SK-N-SH (cell line): ENCODE results near the gene KCNAB1. TPM values are rescaled to one million over a fixed set of nuclear protein-coding genes. Genes with fewer than 3 reads are reported as not detected.

ENCODE experiments used
- CTCF ChIA-PET: fragments of 300-600, 350-600 bp; formaldehyde crosslinking; extraction: SDS; loops from one replicate; lab custom pipeline; 2021; lab: Yijun Ruan, JAX
- POLR2A ChIA-PET: fragments of 350-600 bp; sonication (Branson Sonifier 250); formaldehyde crosslinking; extraction: SDS; loops from one replicate; lab custom pipeline; 2020; ENCODE audit warnings: antibody characterized with exemption, inconsistent platforms; lab: Yijun Ruan, JAX
- DNase-seq: peaks from one replicate; pipeline ENCODE4 v3.0.0; 2012
- H2AFZ ChIP-seq: fragments of 200-600 bp; sonication (generic); 2 replicates; pipeline ENCODE4 v1.8.1; 2016; ENCODE audit warnings: antibody characterized with exemption, mild to moderate bottlenecking, low read depth
- H3F3A ChIP-seq: fragments of 200-600 bp; sonication (generic); replicated peaks from 2 replicates; pipeline ENCODE3; 2016; ENCODE audit warnings: antibody characterized with exemption, mild to moderate bottlenecking; ENCODE audit not compliant: insufficient read depth
- H3K27ac ChIP-seq, 2 experiments: fragments of 200-500 bp in 1 of 2; fragments of 200-600 bp in 1 of 2; sonication (Bioruptor generic) in 1 of 2; sonication (generic), shearing (Covaris generic) in 1 of 2; 2 replicates each; pipeline versions ENCODE4 v1.5.1 to v1.6.1; 2014 to 2016; ENCODE audit warnings: low read depth in 2 of 2, inconsistent platforms in 1 of 2, low read length in 1 of 2, mild to moderate bottlenecking in 1 of 2, mixed read lengths in 1 of 2
- H3K27me3 ChIP-seq: fragments of 200-600 bp; sonication (generic), shearing (Covaris generic); 2 replicates; pipeline ENCODE4 v1.6.1; 2016; ENCODE audit warnings: mixed run types; ENCODE audit not compliant: insufficient read depth
- H3K36me3 ChIP-seq, 2 experiments: fragments of 200-500 bp in 1 of 2; fragments of 200-600 bp in 1 of 2; sonication (Bioruptor generic) in 1 of 2; sonication (generic) in 1 of 2; replicated peaks in 1 of 2; 2 replicates each; pipeline versions ENCODE3 to v1.5.1; 2014 to 2016; ENCODE audit warnings: low read length in 1 of 2, mild to moderate bottlenecking in 1 of 2; ENCODE audit not compliant: insufficient read depth in 2 of 2, control insufficient read depth in 1 of 2
- H3K4me1 ChIP-seq, 2 experiments: fragments of 200-500 bp in 1 of 2; fragments of 200-600 bp in 1 of 2; sonication (Bioruptor generic) in 1 of 2; sonication (generic), shearing (Covaris generic) in 1 of 2; 2 replicates each; pipeline versions ENCODE4 v1.5.1 to v1.6.1; 2014 to 2016; ENCODE audit warnings: low read depth in 1 of 2, low read length in 1 of 2, mixed run types in 1 of 2; ENCODE audit not compliant: insufficient read depth in 2 of 2, control insufficient read depth in 1 of 2
- H3K4me2 ChIP-seq: fragments of 200-600 bp; sonication (generic), shearing (Covaris generic); 2 replicates; pipeline ENCODE4 v1.6.1; 2017; ENCODE audit warnings: mixed run types
- H3K4me3 ChIP-seq, 2 experiments: fragments of 200-500 bp in 1 of 2; fragments of 200-600 bp in 1 of 2; sonication (Bioruptor generic) in 1 of 2; sonication (generic), shearing (Covaris generic) in 1 of 2; 2 replicates each; pipeline versions ENCODE4 v1.5.1 to v1.8.1; 2014 to 2016; ENCODE audit warnings: low read depth in 2 of 2, inconsistent platforms in 1 of 2, low read length in 1 of 2, mild to moderate bottlenecking in 1 of 2, mixed read lengths in 1 of 2, moderate library complexity in 1 of 2
- H3K79me2 ChIP-seq: fragments of 200-600 bp; sonication (generic); 2 replicates; pipeline ENCODE4 v1.8.1; 2017; ENCODE audit warnings: mild to moderate bottlenecking; ENCODE audit not compliant: insufficient read depth
- H3K9ac ChIP-seq: fragments of 200-600 bp; sonication (generic); 2 replicates; pipeline ENCODE4 v1.6.1; 2017; ENCODE audit warnings: mixed run types
- H3K9me2 ChIP-seq: fragments of 200-600 bp; sonication (generic); 2 replicates; pipeline ENCODE4 v1.6.1; 2017; ENCODE audit warnings: mixed run types
- H3K9me3 ChIP-seq: fragments of 200-600 bp; sonication (generic); 2 replicates; pipeline ENCODE4 v1.6.1; 2017; ENCODE audit warnings: mixed run types, mild to moderate bottlenecking, moderate library complexity
- H4K20me1 ChIP-seq: fragments of 200-600 bp; sonication (generic); 2 replicates; pipeline ENCODE4 v1.6.1; 2017; ENCODE audit warnings: mild to moderate bottlenecking, mixed run types; ENCODE audit not compliant: insufficient read depth
- CHD2 ChIP-seq: fragments of 150-350 bp; IDR thresholded peaks from 2 replicates; pipeline ENCODE4 v1.6.1; 2018; ENCODE audit warnings: low read length; ENCODE audit not compliant: partially characterized antibody
- CTCF ChIP-seq: fragments of 200-600 bp; sonication (generic); IDR thresholded peaks from 2 replicates; pipeline ENCODE4 v1.6.1; 2017; ENCODE audit warnings: antibody characterized with exemption, mild to moderate bottlenecking, moderate library complexity
- ELF1 ChIP-seq: IDR thresholded peaks from 2 replicates; pipeline ENCODE4 v1.4.0; 2012
- EP300 ChIP-seq, 2 experiments: IDR thresholded peaks; 2 replicates each; pipeline versions ENCODE4 v1.4.0 to v1.6.1; 2012; ENCODE audit warnings: borderline replicate concordance in 1 of 2, low read depth in 1 of 2, low read length in 1 of 2
- FOXM1 ChIP-seq: IDR thresholded peaks from 2 replicates; pipeline ENCODE4 v1.4.0; 2012; ENCODE audit warnings: low read depth, mild to moderate bottlenecking
- MAX ChIP-seq: IDR thresholded peaks from 2 replicates; pipeline ENCODE4 v1.4.0; 2012; ENCODE audit warnings: low read depth
- MXI1 ChIP-seq: IDR thresholded peaks from 2 replicates; pipeline ENCODE4 v1.6.1; 2012; ENCODE audit warnings: mild to moderate bottlenecking, low read depth, low read length, improper control_type of control experiment
- NFIC ChIP-seq: IDR thresholded peaks from 2 replicates; pipeline ENCODE4 v1.4.0; 2012; ENCODE audit warnings: borderline replicate concordance
- NRF1 ChIP-seq: IDR thresholded peaks from 2 replicates; pipeline ENCODE4 v1.6.1; 2012; ENCODE audit warnings: low read depth, mild to moderate bottlenecking, low read length
- REST ChIP-seq: IDR thresholded peaks from 2 replicates; pipeline ENCODE4 v1.6.1; 2012; ENCODE audit warnings: mild to moderate bottlenecking, low read depth, low read length, moderate library complexity
- RXRA ChIP-seq: IDR thresholded peaks from 2 replicates; pipeline ENCODE4 v1.4.0; 2012; ENCODE audit warnings: low read depth, mild to moderate bottlenecking, borderline replicate concordance
- SIN3A ChIP-seq: IDR thresholded peaks from 2 replicates; pipeline ENCODE4 v1.6.1; 2012; ENCODE audit warnings: low read depth, mild to moderate bottlenecking, low read length, moderate library complexity, borderline replicate concordance
- SMC3 ChIP-seq: IDR thresholded peaks from 2 replicates; pipeline ENCODE4 v1.6.1; 2012; ENCODE audit warnings: low read depth, low read length, improper control_type of control experiment
- TCF12 ChIP-seq: IDR thresholded peaks from 2 replicates; pipeline ENCODE4 v1.4.0; 2012
- TEAD4 ChIP-seq: IDR thresholded peaks from 2 replicates; pipeline ENCODE4 v1.4.0; 2012; ENCODE audit warnings: mild to moderate bottlenecking, borderline replicate concordance; ENCODE audit not compliant: insufficient read depth
- USF1 ChIP-seq: IDR thresholded peaks from 2 replicates; pipeline ENCODE4 v1.4.0; 2012; ENCODE audit warnings: low read depth, borderline replicate concordance
- YY1 ChIP-seq: IDR thresholded peaks from 2 replicates; pipeline ENCODE4 v1.4.0; 2012; ENCODE audit warnings: low read depth, mild to moderate bottlenecking
- WGBS: methylation state at CpG from one replicate; pipeline ENCODE4 v1.1.6; 2017; ENCODE audit warnings: low lambda C conversion rate; 5-methylcytosine and 5-hydroxymethylcytosine counted together
- polyA plus RNA-seq, 3 experiments: library from polyadenylated mRNA; depleted of rRNA; stranded (reverse); fragments of >200 nt; gene quantifications; 2 replicates each; pipeline ENCODE4 v1.2.3, GENCODE V29; 2012

The KCNAB1 gene
- polyA plus RNA-seq, 1 of the 3 experiments (the other 2 are of a cell fraction): 82.1 TPM

- TF ChIP-seq REST: no peak
- TF ChIP-seq YY1: no peak
- no peak for TF ChIP-seq TEAD4
- TF ChIP-seq, all 33 proteins: peak for 3
These were observed 354.4 kb downstream of the KCNAB1 start (continued) for GRCh38 chr3:156474560-156475389.

GRCh38 chr3:156477323-156477722, 356.9 kb downstream of the KCNAB1 start:
- H3K27me3 ChIP-seq: no peaks in the 10 kb centered on the region
- no peaks in the 10 kb centered on the region for H3K9me2 ChIP-seq
- H3K4me2 ChIP-seq: no peak overlapping the region
- 0 out of 2 replicates have a peak, but pooled peaks cover 6% of the 10 kb centered on the region for H3K79me2 ChIP-seq
- no peaks in the 10 kb centered on the region for H4K20me1 ChIP-seq
- H3K27ac ChIP-seq: peak overlapping the region; percentile 64 to 96; a peak in 3 of 4 replicates
- no peak for DNase-seq
- no peak overlapping the region for H3K9ac ChIP-seq
- ChIA-PET CTCF (no interaction called here), POLR2A (no interaction called here)
- TF ChIP-seq NRF1 (no peak), NFIC (peak; percentile 6; the same call in 1 of the 2 replicates), TCF12 (peak; percentile 50), MAX (peak; percentile 76), RXRA (no peak)
- no peaks in the 10 kb centered on the region for H3K9me3 ChIP-seq
- H3K4me1 ChIP-seq: peaks cover 4 to 15% of the 10 kb centered on the region in 2 experiments; a peak in 3 of 4 replicates
- no peak overlapping the region for H3K4me3 ChIP-seq
- peaks cover 15 to 29% of the 10 kb centered on the region in 2 experiments for H3K36me3 ChIP-seq
- peaks cover 38% of the 10 kb centered on the region for H3F3A ChIP-seq
- no peak overlapping the region for H2AFZ ChIP-seq
- 80% methylated on average over 1 of the region's 1 CpG for WGBS

- CTCF ChIA-PET: interaction anchor here (1.0 to 2.9 kb wide), 4 partner anchors 29 to 330 kb away, joined by 3 to 8 read pairs (median 4); no protein-coding TSS in a partner anchor
- WGBS: 88% methylated on average over 2 of the region's 2 CpGs
- Histone ChIP-seq H3K27ac (peak overlapping the region; percentile 13 to 96; a peak in 1 of 4 replicates), H3K4me3 (no peak overlapping the region), H3K4me1 (peaks cover 9 to 10% of the 10 kb centered on the region in 2 experiments), H4K20me1 (no peaks in the 10 kb centered on the region), H3K36me3 (peaks cover 12 to 28% of the 10 kb centered on the region in 2 experiments), H3K9ac (no peak overlapping the region), H3F3A (peaks cover 53% of the 10 kb centered on the region), H3K4me2 (no peak overlapping the region), H3K9me3 (no peaks in the 10 kb centered on the region), H3K79me2 (0 out of 2 replicates have a peak, but pooled peaks cover 6% of the 10 kb centered on the region), H3K9me2 (no peaks in the 10 kb centered on the region), H2AFZ (no peak overlapping the region), H3K27me3 (no peaks in the 10 kb centered on the region)
- DNase-seq: no peak
- POLR2A ChIA-PET: no interaction called here
- TF ChIP-seq MXI1: no peak
- no peak for TF ChIP-seq SIN3A
- TF ChIP-seq TCF12: no peak
- no peak for TF ChIP-seq CTCF
- TF ChIP-seq SMC3: no peak
- TF ChIP-seq USF1: no peak
- TF ChIP-seq FOXM1: no peak
- TF ChIP-seq CHD2: no peak
- no peak for TF ChIP-seq ELF1
- TF ChIP-seq EP300 (IDR thresholded peaks at IDR 0.05; ENCODE audit: borderline replicate concordance in 1 of 2, low read depth in 1 of 2, low read length in 1 of 2): no peak
These were observed 358.5 kb downstream of the KCNAB1 start for GRCh38 chr3:156478891-156479290.
